CD4-positive, alpha-beta T cell treated with Interleukin-15 for 4 hours (primary cell): Measurements from ENCODE around the gene MEIOSIN.
"Not testable (repeated sequence)": the region's sequence is repeated elsewhere in the genome, so short reads cannot be mapped to it uniquely, and the experiment has no call there.

Experiments
- DNase-seq: peaks from one replicate; pipeline ENCODE4 v3.0.0-alpha.2; 2020; ENCODE audit warnings: low spot score

The MEIOSIN gene

GRCh38 chr19:45780448-45781213 is 47.4 kb downstream of the MEIOSIN start:
- no peak for DNase-seq

- DNase-seq = no peak
These were observed 48.2 kb downstream of the MEIOSIN start for GRCh38 chr19:45781214-45782161.

- DNase-seq = no peak
These were observed 49.0 kb downstream of the MEIOSIN start, which contains the start of gene DMPK for GRCh38 chr19:45782162-45782691. Gene DMPK, minus strand, starts transcription at chr19:45782490. Its CDS starts 138 bp downstream, at chr19:45782352.

GRCh38 chr19:45782820-45783785 is 49.9 kb downstream of the MEIOSIN start:
- DNase-seq = no peak

GRCh38 chr19:45784096-45784495 is 50.9 kb downstream of the MEIOSIN start:
- no peak for DNase-seq

GRCh38 chr19:45785097-45785496 is 51.9 kb downstream of the MEIOSIN start:
- no peak for DNase-seq

GRCh38 chr19:45785781-45786532 is 52.7 kb downstream of the MEIOSIN start:
- no peak for DNase-seq

- no peak for DNase-seq
These were observed 53.3 kb downstream of the MEIOSIN start for GRCh38 chr19:45786533-45786894.

GRCh38 chr19:45789035-45789786 is 56.0 kb downstream of the MEIOSIN start:
- no peak for DNase-seq

GRCh38 chr19:45790942-45791341 is 57.7 kb downstream of the MEIOSIN start:
- peak; percentile 32 for DNase-seq

GRCh38 chr19:45791744-45792469 is 58.7 kb downstream of the MEIOSIN start:
- DNase-seq = no peak

- DNase-seq = peak; percentile 99
These were observed 59.4 kb downstream of the MEIOSIN start, which contains the start of gene DMWD for GRCh38 chr19:45792470-45793177. Gene DMWD, minus strand, starts transcription at chr19:45792845. Its CDS starts 89 bp downstream, at chr19:45792756.

GRCh38 chr19:45793178-45793564 is 59.9 kb downstream of the MEIOSIN start:
- no peak for DNase-seq

- no peak for DNase-seq
These were observed 60.6 kb downstream of the MEIOSIN start for GRCh38 chr19:45793876-45794275.

GRCh38 chr19:45794627-45795026 is 61.4 kb downstream of the MEIOSIN start:
- DNase-seq = no peak

GRCh38 chr19:45798995-45799517 is 65.8 kb downstream of the MEIOSIN start:
- DNase-seq = peak; percentile 64

GRCh38 chr19:45799541-45799940 is 66.3 kb downstream of the MEIOSIN start:
- DNase-seq = not testable (repeated sequence)

- DNase-seq = no peak
These were observed 66.9 kb downstream of the MEIOSIN start for GRCh38 chr19:45800070-45800553.
